B cell (primary cell): Measurements from ENCODE around the gene UBFD1. TPM values are rescaled to one million over a fixed set of nuclear protein-coding genes. Genes with fewer than 3 reads are reported as not detected.
"Not testable (repeated sequence)": the region's sequence is repeated elsewhere in the genome, so short reads cannot be mapped to it uniquely, and the experiment has no call there.

ENCODE experiments used
- ATAC-seq: fragments of 200-7000 bp; cut with Tn5 transposase; one replicate; pipeline ENCODE4 v1.10.0; 2021; ENCODE audit warnings: low read depth, mild to moderate bottlenecking, moderate number of reproducible peaks, moderate library complexity
- CTCF ChIA-PET: fragments of 350-600 bp; sonication (Branson Sonifier 250); formaldehyde crosslinking; loops from one replicate; lab custom pipeline; 2021; ENCODE audit warnings: antibody characterized with exemption, inconsistent platforms; lab: Charles Lee
- POLR2A ChIA-PET: fragments of 350-600 bp; sonication (Branson Sonifier 250); formaldehyde crosslinking; loops from one replicate; lab custom pipeline; 2021; ENCODE audit warnings: antibody characterized with exemption; lab: Charles Lee
- DNase-seq: peaks from one replicate; pipeline ENCODE4 v3.0.0; 2013
- H2AFZ ChIP-seq: 2 replicates; pipeline ENCODE4 v1.6.1; 2012; ENCODE audit warnings: mild to moderate bottlenecking, low read depth, low read length; ENCODE audit not compliant: insufficient read depth, poor library complexity, severe bottlenecking
- H3K27ac ChIP-seq, 2 donors: 1 replicate in 1 of 2; 2 replicates in 1 of 2; pipeline ENCODE4 v1.5.1; 2012 to 2013; ENCODE audit warnings: low read length in 2 of 2, mild to moderate bottlenecking in 2 of 2, moderate library complexity in 1 of 2
- H3K27me3 ChIP-seq, 4 experiments: fragments of 200-600 bp in 1 of 4; sonication (generic) in 1 of 4; replicated peaks in 1 of 4; 1 replicate in 2 of 4; 2 replicates in 2 of 4; pipeline versions ENCODE4 v1.6.1 to v1.7.0; 2013 to 2016; ENCODE audit warnings: low read length in 3 of 4, mild to moderate bottlenecking in 2 of 4, mixed read lengths in 1 of 4, moderate library complexity in 1 of 4; ENCODE audit not compliant: insufficient read depth in 4 of 4, control insufficient read depth in 3 of 4; ENCODE audit errors: control extremely low read depth in 1 of 4
- H3K36me3 ChIP-seq, 2 experiments: replicated peaks in 1 of 2; 1 replicate in 1 of 2; 2 replicates in 1 of 2; pipeline versions ENCODE4 v1.6.1 to v1.7.1; 2013; ENCODE audit warnings: low read length in 1 of 2; ENCODE audit not compliant: insufficient read depth in 2 of 2, control insufficient read depth in 1 of 2; ENCODE audit errors: control extremely low read depth in 1 of 2, extremely low read depth in 1 of 2
- H3K4me1 ChIP-seq, 2 donors: fragments of 200-600 bp in 1 of 2; sonication (generic) in 1 of 2; 1 replicate in 1 of 2; 2 replicates in 1 of 2; pipeline versions ENCODE4 v1.5.1 to v1.6.1; 2013 to 2017; ENCODE audit warnings: low read length in 2 of 2; ENCODE audit not compliant: control insufficient read depth in 2 of 2, insufficient read depth in 2 of 2
- H3K4me2 ChIP-seq: replicated peaks from 2 replicates; pipeline ENCODE3; 2012; ENCODE audit warnings: mild to moderate bottlenecking, low read depth, low read length; ENCODE audit not compliant: poor library complexity, severe bottlenecking
- H3K4me3 ChIP-seq, 5 experiments: fragments of 200-600 bp in 1 of 5; sonication (generic) in 1 of 5; 1 replicate in 3 of 5; 2 replicates in 2 of 5; pipeline versions ENCODE4 v1.5.1 to v1.7.0; 2011 to 2016; ENCODE audit warnings: low read length in 4 of 5, mild to moderate bottlenecking in 4 of 5, low read depth in 2 of 5, control low read depth in 1 of 5, moderate library complexity in 1 of 5; ENCODE audit not compliant: insufficient read depth in 1 of 5; ENCODE audit errors: control extremely low read depth in 1 of 5, extremely low read depth in 1 of 5
- H3K79me2 ChIP-seq: fragments of 200-600 bp; sonication (generic); one replicate; pipeline ENCODE4 v1.6.0; 2016; ENCODE audit warnings: low read length; ENCODE audit not compliant: control insufficient read depth, insufficient read depth
- H3K9ac ChIP-seq: fragments of 200-600 bp; sonication (generic); 2 replicates; pipeline ENCODE4 v1.6.1; 2017; ENCODE audit warnings: mild to moderate bottlenecking, low read length, moderate library complexity
- H3K9me3 ChIP-seq, 3 donors: one replicate each; pipeline versions ENCODE4 v1.6.1 to v1.7.1; 2013; ENCODE audit warnings: low read length in 2 of 3; ENCODE audit not compliant: control insufficient read depth in 2 of 3, insufficient read depth in 1 of 3; ENCODE audit errors: control extremely low read depth in 1 of 3
- H4K20me1 ChIP-seq: 2 replicates; pipeline ENCODE4 v1.6.0; 2012; ENCODE audit warnings: mild to moderate bottlenecking, low read length; ENCODE audit not compliant: insufficient read depth, control insufficient read depth, poor library complexity, severe bottlenecking
- H3K27ac Mint-ChIP-seq: one replicate; pipeline ENCODE4 v1.8.0; 2021; ENCODE audit warnings: mixed read lengths
- H3K27me3 Mint-ChIP-seq: one replicate; pipeline ENCODE4 v1.8.0; 2021; ENCODE audit warnings: mixed read lengths
- H3K4me1 Mint-ChIP-seq: one replicate; pipeline ENCODE4 v1.8.0; 2021; ENCODE audit warnings: mixed read lengths
- H3K4me3 Mint-ChIP-seq: one replicate; pipeline ENCODE4 v1.8.0; 2021; ENCODE audit warnings: mixed read lengths
- H3K9me3 Mint-ChIP-seq: one replicate; pipeline ENCODE4 v1.8.0; 2022; ENCODE audit warnings: mixed read lengths; ENCODE audit not compliant: insufficient read depth
- EZH2 ChIP-seq: IDR thresholded peaks from 2 replicates; pipeline ENCODE4 v1.6.1; 2012; ENCODE audit warnings: borderline replicate concordance, low read depth, mild to moderate bottlenecking, moderate library complexity, low read length; ENCODE audit not compliant: insufficient read depth, poor library complexity, severe bottlenecking
- WGBS: methylation state at CpG from one replicate; pipeline ENCODE4 v1.1.5; 2013; ENCODE audit warnings: missing lambda C conversion rate; ENCODE audit not compliant: insufficient coverage; 5-methylcytosine and 5-hydroxymethylcytosine counted together
- intact Hi-C: fragments of 100-400 bp; cut with micrococcal nuclease; formaldehyde crosslinking; loops from one replicate; pipeline ENCODE4 v1.10.0; 2022
- polyA plus RNA-seq: library from polyadenylated mRNA; depleted of rRNA; stranded (reverse); fragments of >200 nt; gene quantifications from 2 replicates; pipeline ENCODE4 v1.2.3, GENCODE V29; 2012
- total RNA-seq, 2 donors: library from RNA; stranded (reverse); fragments of 120-200 nt in 1 of 2; gene quantifications; 1 replicate in 1 of 2; 2 replicates in 1 of 2; pipeline versions ENCODE4 v1.2.3 to v1.2.4, GENCODE V29; 2013 to 2022
- TF ChIP-seq, protein P1 (sequence below): fragments of 200-600 bp; IDR thresholded peaks from one replicate; pipeline ENCODE4 v1.8.0; 2022; ENCODE audit warnings: antibody characterized with exemption, mild to moderate bottlenecking

Gene UBFD1
- total and polyA plus RNA-seq, 2 donors (not counting 1 experiment from before 2014, with no cell fraction given), result 12.8 to 49.2 TPM

DNA sequence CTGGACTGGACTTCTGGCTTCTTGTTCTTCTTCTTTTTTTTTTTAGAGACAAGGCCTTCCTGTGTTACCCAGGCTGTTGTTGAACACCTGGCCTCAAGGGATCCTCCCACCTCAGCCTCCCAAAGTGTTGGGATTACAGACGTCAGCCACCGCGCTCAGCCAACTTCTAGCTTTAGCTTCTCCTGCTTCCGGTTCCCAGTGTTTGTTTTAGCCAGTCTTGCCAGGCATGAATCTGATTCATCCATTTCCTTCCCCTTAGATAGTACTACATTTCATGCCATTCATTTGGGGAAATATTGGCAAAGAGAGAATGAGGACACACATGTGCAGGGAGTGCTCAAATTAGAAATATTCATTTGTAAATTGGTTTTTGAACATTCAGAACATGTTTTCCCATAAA lies 50.7 kb downstream of the UBFD1 start:
- Histone ChIP-seq H3K36me3 (peaks cover 2 to 27% of the 10 kb centered on the region in 2 experiments), H3K9ac (no peak overlapping the region), H3K27me3 (no peaks in the 10 kb centered on the region), H3K4me1 (no peaks in the 10 kb centered on the region), H3K9me3 (no peaks in the 10 kb centered on the region), H2AFZ (no peak overlapping the region), H4K20me1 (no peaks in the 10 kb centered on the region), H3K4me2 (no peak overlapping the region), H3K4me3 (no peak overlapping the region), H3K79me2 (no peaks in the 10 kb centered on the region), H3K27ac (no peak overlapping the region)
- TF ChIP-seq, protein P1, sequence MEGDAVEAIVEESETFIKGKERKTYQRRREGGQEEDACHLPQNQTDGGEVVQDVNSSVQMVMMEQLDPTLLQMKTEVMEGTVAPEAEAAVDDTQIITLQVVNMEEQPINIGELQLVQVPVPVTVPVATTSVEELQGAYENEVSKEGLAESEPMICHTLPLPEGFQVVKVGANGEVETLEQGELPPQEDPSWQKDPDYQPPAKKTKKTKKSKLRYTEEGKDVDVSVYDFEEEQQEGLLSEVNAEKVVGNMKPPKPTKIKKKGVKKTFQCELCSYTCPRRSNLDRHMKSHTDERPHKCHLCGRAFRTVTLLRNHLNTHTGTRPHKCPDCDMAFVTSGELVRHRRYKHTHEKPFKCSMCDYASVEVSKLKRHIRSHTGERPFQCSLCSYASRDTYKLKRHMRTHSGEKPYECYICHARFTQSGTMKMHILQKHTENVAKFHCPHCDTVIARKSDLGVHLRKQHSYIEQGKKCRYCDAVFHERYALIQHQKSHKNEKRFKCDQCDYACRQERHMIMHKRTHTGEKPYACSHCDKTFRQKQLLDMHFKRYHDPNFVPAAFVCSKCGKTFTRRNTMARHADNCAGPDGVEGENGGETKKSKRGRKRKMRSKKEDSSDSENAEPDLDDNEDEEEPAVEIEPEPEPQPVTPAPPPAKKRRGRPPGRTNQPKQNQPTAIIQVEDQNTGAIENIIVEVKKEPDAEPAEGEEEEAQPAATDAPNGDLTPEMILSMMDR, result no peak
- no peak for TF ChIP-seq EZH2
- POLR2A ChIA-PET, result no interaction called here
- no peaks in the 10 kb centered on the region for H3K27me3 Mint-ChIP-seq
- H3K4me1 Mint-ChIP-seq, result no peaks in the 10 kb centered on the region
- no peak for ATAC-seq
- H3K27ac Mint-ChIP-seq, result no peak overlapping the region
- H3K9me3 Mint-ChIP-seq, result no peaks in the 10 kb centered on the region
- no peak overlapping the region for H3K4me3 Mint-ChIP-seq
- WGBS, result no CpG with 5 or more reads among the region's 4 CpGs
- CTCF ChIA-PET, result no interaction called here
- DNase-seq, result no peak
- intact Hi-C loops, result no loop called here

DNA sequence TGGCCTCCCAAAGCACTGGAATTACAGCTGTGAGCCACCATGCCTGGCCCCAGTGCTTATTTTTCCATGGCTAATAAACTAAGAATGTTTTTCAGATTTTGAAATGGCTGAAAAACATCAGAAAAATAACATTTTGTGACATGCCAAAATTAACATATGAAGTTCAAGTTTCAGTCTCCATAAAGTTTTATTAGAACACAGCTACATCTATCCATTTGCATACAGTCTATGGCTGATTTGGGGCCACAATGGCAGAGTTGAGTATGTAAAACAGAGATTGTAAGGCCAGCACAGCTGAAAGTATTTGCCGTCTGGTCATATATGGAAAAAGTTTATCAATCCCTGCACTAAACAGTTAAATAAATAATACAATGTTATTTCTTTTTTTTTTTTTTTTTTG lies 52.4 kb downstream of the UBFD1 start:
- CTCF ChIA-PET, result no interaction called here
- POLR2A ChIA-PET, result no interaction called here
- no peaks in the 10 kb centered on the region for H4K20me1 ChIP-seq
- H3K4me3 ChIP-seq, result no peak overlapping the region
- H3K9me3 ChIP-seq, result no peaks in the 10 kb centered on the region
- no peaks in the 10 kb centered on the region for H3K27me3 Mint-ChIP-seq
- no CpG with 5 or more reads among the region's 1 CpG for WGBS
- no peaks in the 10 kb centered on the region for H3K79me2 ChIP-seq
- no peak overlapping the region for H3K27ac Mint-ChIP-seq
- H3K9ac ChIP-seq, result no peak overlapping the region
- no peak overlapping the region for H3K4me3 Mint-ChIP-seq
- no peaks in the 10 kb centered on the region for H3K4me1 Mint-ChIP-seq
- DNase-seq (no peak), ATAC-seq (no peak)
- H3K27ac ChIP-seq, result no peak overlapping the region
- intact Hi-C loops, result no loop called here
- no peaks in the 10 kb centered on the region for H3K9me3 Mint-ChIP-seq
- no peak overlapping the region for H2AFZ ChIP-seq
- H3K4me2 ChIP-seq, result no peak overlapping the region
- no peaks in the 10 kb centered on the region for H3K4me1 ChIP-seq
- peaks cover 2 to 25% of the 10 kb centered on the region in 2 experiments for H3K36me3 ChIP-seq
- no peaks in the 10 kb centered on the region for H3K27me3 ChIP-seq
- TF ChIP-seq, protein P1, result no peak
- no peak for TF ChIP-seq EZH2

DNA sequence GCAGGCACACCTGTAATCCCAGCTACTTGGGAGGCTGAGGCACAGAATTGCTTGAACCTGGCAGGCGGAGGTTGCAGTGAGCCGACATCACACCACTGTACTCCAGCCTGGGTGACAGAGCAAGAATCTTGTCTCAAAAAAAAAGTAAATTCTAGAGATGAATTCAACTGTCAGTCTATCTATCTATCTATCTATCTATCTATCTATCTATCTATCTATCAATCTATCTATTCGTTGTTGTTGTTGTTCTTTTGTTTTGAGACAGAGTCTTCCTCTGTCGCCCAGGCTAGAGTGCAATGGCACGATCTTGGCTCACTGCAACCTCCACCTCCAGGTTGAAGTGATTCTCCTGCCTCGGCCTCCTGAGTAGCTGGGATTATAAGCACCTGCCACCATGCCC lies 53.4 kb downstream of the UBFD1 start:
- H3K4me3 Mint-ChIP-seq, H3K27me3 Mint-ChIP-seq, H3K9me3 ChIP-seq, H3K27me3 ChIP-seq, H3K4me2 ChIP-seq, H3K9me3 Mint-ChIP-seq, ATAC-seq, POLR2A ChIA-PET, H3K27ac Mint-ChIP-seq, H3K79me2 ChIP-seq, H2AFZ ChIP-seq, H3K4me3 ChIP-seq, H3K4me1 ChIP-seq, H4K20me1 ChIP-seq, H3K4me1 Mint-ChIP-seq, H3K9ac ChIP-seq, intact Hi-C loops, H3K27ac ChIP-seq, DNase-seq: not testable (repeated sequence)
- WGBS, result 95% methylated on average over 4 of the region's 6 CpGs
- CTCF ChIA-PET, result interaction anchor here (0.7 kb wide), 1 partner anchor 19 kb away, joined by 3 read pairs; no protein-coding TSS in a partner anchor
- peaks cover 2 to 20% of the 10 kb centered on the region in 2 experiments for H3K36me3 ChIP-seq
